ENCODE data around the gene RFX4. TPM values are rescaled to one million over a fixed set of nuclear protein-coding genes. Genes with fewer than 3 reads are reported as not detected.

RFX4 gene
- total RNA-seq, 1 experiment from 2014 or later = not detected

DNA sequence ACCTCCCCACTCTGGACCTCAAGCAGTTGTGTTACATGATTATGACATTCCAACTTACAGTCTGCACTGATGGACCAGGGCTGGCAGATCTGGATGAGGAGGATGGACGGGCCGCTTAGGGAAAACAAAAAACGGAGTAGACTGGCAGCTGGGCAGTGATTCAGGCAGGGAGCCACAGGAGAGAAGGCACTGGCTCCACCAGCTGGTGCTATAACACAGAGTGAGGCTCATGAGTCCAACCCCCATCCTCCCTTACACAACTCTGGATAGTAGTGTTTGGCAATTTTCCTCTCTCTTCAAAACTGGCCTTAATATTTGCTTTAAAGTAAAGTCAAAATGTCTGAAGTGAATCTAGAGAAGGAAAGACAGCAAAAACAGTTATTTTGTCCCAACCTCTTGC lies 181.9 kb downstream of the RFX4 start:
- intact Hi-C loops (cut with micrococcal nuclease; ENCODE audit: unreplicated experiment) = no loop called here
- no peaks in the 10 kb centered on the region for H3K36me3 ChIP-seq (ENCODE audit: control insufficient read depth, insufficient read depth, low read length)
- ChIA-PET CTCF (no interaction called here), POLR2A (interaction anchor here (0.6 kb wide), 1 partner anchor 190 kb away, joined by 5 read pairs; no protein-coding TSS in a partner anchor)
- no peaks in the 10 kb centered on the region for H3K9me3 ChIP-seq (ENCODE audit: control insufficient read depth, insufficient read depth, low read depth, low read length)
- no TSS peak for BruUV-seq (replicated peaks)
- no peak overlapping the region for H3K27ac ChIP-seq (ENCODE audit: low read length)
- no peak for DNase-seq (ENCODE audit: low read depth, low spot score)
- H3K27me3 ChIP-seq (ENCODE audit: control insufficient read depth, insufficient read depth, low read length) = no peaks in the 10 kb centered on the region; the same call in none of the 2 replicates
- no peak for TF ChIP-seq POLR2AphosphoS5 (IDR thresholded peaks at IDR 0.05; ENCODE audit: low read depth, low read length)
- TF ChIP-seq TCF7L2 (IDR thresholded peaks at IDR 0.05; ENCODE audit: low read depth, low read length) = no peak
- TF ChIP-seq, protein P1, sequence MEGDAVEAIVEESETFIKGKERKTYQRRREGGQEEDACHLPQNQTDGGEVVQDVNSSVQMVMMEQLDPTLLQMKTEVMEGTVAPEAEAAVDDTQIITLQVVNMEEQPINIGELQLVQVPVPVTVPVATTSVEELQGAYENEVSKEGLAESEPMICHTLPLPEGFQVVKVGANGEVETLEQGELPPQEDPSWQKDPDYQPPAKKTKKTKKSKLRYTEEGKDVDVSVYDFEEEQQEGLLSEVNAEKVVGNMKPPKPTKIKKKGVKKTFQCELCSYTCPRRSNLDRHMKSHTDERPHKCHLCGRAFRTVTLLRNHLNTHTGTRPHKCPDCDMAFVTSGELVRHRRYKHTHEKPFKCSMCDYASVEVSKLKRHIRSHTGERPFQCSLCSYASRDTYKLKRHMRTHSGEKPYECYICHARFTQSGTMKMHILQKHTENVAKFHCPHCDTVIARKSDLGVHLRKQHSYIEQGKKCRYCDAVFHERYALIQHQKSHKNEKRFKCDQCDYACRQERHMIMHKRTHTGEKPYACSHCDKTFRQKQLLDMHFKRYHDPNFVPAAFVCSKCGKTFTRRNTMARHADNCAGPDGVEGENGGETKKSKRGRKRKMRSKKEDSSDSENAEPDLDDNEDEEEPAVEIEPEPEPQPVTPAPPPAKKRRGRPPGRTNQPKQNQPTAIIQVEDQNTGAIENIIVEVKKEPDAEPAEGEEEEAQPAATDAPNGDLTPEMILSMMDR (IDR thresholded peaks at IDR 0.05) = no peak
- no peak for TF ChIP-seq REST (IDR thresholded peaks at IDR 0.05; ENCODE audit: insufficient read depth in 1 of 2, low read depth in 2 of 2, low read length in 1 of 2)
- no peak for TF ChIP-seq SIN3A (IDR thresholded peaks at IDR 0.05; ENCODE audit: borderline replicate concordance, insufficient read depth, low read depth, low read length)
- no peak for ATAC-seq
- peaks cover 4% of the 10 kb centered on the region; the same call in 1 of the 2 replicates for H3K4me1 ChIP-seq (ENCODE audit: control insufficient read depth, insufficient read depth, low read length)
- in situ Hi-C loops (cut with HindIII; ENCODE audit: low pct_unique_long_range_greater_than_20kb, low sequenced_read_pairs) = no loop called here
- no peak overlapping the region for H3K4me3 ChIP-seq (ENCODE audit: low read depth in 2 of 2, low read length in 2 of 2)

DNA sequence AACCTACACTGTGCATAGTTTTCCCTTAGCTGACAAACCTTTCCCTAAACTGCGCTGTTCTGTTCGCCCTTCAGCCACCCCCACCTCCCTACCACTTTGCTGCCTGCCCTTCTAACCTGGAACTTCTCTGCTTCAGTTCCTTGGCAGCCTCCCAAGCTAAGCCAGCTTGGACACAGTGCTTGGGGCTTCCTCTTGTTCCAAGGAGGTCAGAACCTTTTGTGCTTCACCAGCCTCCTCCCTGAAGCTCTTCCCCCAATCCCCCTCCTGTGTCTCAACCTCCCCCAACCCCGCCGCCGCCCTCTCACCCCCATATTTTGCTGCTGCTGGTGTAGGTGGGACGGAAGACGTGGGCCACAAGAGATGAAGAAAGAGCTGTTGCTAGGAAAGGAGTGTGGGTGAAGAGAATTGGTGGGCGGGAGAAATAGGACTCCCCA lies 183.6 kb downstream of the RFX4 start:
- no peak overlapping the region for H3K27ac ChIP-seq (ENCODE audit: low read length)
- ChIA-PET POLR2A (no interaction called here), CTCF (no interaction called here)
- H3K4me1 ChIP-seq (ENCODE audit: control insufficient read depth, insufficient read depth, low read length) = peaks cover 4% of the 10 kb centered on the region; the same call in 1 of the 2 replicates
- H3K36me3 ChIP-seq (ENCODE audit: control insufficient read depth, insufficient read depth, low read length) = no peaks in the 10 kb centered on the region
- H3K4me3 ChIP-seq (ENCODE audit: low read depth in 2 of 2, low read length in 2 of 2) = no peak overlapping the region
- ATAC-seq (no peak), DNase-seq (ENCODE audit: low read depth, low spot score) (no peak)
- intact Hi-C loops (cut with micrococcal nuclease; ENCODE audit: unreplicated experiment) (no loop called here), in situ Hi-C loops (cut with HindIII; ENCODE audit: low pct_unique_long_range_greater_than_20kb, low sequenced_read_pairs) (no loop called here)
- no peaks in the 10 kb centered on the region; the same call in none of the 2 replicates for H3K27me3 ChIP-seq (ENCODE audit: control insufficient read depth, insufficient read depth, low read length)
- no peaks in the 10 kb centered on the region for H3K9me3 ChIP-seq (ENCODE audit: control insufficient read depth, insufficient read depth, low read depth, low read length)
- BruUV-seq (replicated peaks) = no TSS peak
- TF ChIP-seq TCF7L2 (IDR thresholded peaks at IDR 0.05; ENCODE audit: low read depth, low read length) (no peak), POLR2AphosphoS5 (IDR thresholded peaks at IDR 0.05; ENCODE audit: low read depth, low read length) (no peak), REST (IDR thresholded peaks at IDR 0.05; ENCODE audit: insufficient read depth in 1 of 2, low read depth in 2 of 2, low read length in 1 of 2) (no peak), SIN3A (IDR thresholded peaks at IDR 0.05; ENCODE audit: borderline replicate concordance, insufficient read depth, low read depth, low read length) (no peak)
- TF ChIP-seq, protein P1 (IDR thresholded peaks at IDR 0.05) = no peak

Measured in Panc1 (cell line).